NOMO-1 treated with DMSO at 0.1 percent for 48 hours (cell line): ENCODE data around the gene SUSD3.

ENCODE experiments used
- DNase-seq: peaks from one replicate; lab custom pipeline; 2025; ENCODE audit not compliant: unreplicated experiment; lab: John Stamatoyannopoulos, UW

The SUSD3 gene

DNA sequence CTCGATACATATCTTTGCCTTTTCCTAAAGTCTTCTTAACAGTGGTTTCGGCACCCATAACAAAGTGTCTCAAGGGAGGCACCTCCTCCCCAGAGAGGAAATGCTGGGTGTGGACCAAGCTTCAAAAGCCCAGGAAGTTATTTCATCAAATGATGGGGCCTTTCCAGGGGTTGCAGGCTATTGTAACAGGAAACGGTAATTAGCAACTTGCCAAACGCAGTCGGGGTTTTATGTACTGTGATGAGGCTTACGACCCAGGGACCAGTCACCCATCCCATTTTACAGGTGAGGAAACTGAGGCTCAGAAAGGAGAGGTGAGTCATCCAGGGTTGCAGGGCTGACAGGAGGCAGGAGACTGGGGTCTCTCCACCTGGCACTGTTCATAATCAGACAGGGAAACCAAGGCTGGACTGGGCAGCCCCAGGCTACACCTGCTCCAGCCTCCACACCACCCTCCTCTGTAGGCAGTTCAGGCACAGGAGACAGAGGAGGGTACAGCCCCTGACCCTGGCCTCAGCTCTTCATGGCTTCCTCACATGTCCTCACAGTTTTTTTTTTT is 30.0 kb upstream of the SUSD3 start:
- DNase-seq = peak; percentile 86

GRCh38 chr9:93030642-93031628 is 27.6 kb upstream of the SUSD3 start:
- DNase-seq = no peak

DNA sequence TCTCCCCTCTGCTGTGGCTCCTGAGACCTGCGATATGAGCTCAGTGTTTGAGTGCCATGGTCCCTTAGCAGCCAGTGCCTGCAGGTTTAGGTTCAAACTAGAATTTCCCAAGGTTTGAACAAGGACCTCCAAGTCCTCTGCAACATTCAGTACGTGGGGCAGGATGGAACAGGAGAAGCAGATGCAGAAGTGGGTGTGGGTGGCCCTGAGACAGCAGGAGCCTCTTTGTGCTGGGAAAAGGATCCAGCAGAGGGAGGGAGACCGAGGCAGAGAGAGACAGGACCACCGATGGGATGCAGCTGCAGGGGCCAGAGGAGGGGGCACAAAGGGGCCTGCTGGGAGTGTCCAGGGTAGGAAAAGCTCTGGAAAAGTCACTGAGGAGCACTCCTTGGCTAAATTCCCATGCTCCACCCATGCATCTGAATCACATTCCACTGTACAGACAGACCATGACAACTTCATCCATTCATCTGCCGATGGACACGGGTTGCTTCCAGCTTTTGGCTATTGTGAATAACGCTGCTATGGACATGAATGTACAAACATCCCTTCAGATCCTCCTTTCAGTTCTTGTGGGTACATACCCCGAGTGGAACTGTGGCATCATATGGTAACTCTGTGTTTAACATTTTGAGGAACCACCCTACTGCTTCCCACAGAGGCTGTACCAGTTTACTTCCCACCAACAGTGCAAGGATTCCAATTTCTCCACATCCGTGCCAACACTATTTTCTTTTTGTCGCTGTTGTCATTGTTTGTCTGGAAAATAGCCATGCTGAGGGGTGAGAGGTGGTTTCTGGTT is 26.7 kb upstream of the SUSD3 start:
- no peak for DNase-seq

GRCh38 chr9:93032545-93032944 is 26.0 kb upstream of the SUSD3 start:
- no peak for DNase-seq

- peak; percentile 20 for DNase-seq
Observed at GRCh38 chr9:93033531-93033930, 25.0 kb upstream of the SUSD3 start.

GRCh38 chr9:93035106-93035660 is 23.3 kb upstream of the SUSD3 start:
- DNase-seq = no peak

DNA sequence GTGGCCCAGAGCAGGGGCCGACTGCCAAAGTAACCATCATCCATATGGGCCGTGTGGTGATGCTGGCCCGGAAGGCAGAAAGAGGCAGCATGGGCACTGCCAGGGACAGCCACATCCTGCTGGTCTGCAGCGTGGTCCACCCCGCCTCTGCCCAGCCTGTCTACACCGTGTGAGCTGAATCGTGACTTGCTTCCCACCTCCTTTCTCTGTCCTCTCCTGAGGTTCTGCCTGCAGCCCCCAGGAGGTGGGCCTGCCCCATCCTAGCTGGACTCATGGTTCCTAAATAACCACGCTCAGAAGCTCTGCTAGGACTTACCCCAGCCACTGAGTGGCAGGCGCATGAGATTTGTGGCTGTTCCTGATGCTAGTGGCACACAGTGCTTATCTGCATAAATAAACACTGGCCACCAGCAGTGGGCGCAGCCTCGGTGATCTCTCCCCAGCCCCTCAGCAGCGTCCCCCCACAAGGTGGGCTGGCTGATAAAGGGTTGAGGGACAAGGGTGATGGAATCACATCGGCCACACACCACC is 22.6 kb upstream of the SUSD3 start:
- no peak for DNase-seq

- DNase-seq = no peak
Observed at GRCh38 chr9:93036887-93037475, 21.5 kb upstream of the SUSD3 start.

GRCh38 chr9:93037476-93037971 is 21.0 kb upstream of the SUSD3 start:
- peak; percentile 70 for DNase-seq

DNA sequence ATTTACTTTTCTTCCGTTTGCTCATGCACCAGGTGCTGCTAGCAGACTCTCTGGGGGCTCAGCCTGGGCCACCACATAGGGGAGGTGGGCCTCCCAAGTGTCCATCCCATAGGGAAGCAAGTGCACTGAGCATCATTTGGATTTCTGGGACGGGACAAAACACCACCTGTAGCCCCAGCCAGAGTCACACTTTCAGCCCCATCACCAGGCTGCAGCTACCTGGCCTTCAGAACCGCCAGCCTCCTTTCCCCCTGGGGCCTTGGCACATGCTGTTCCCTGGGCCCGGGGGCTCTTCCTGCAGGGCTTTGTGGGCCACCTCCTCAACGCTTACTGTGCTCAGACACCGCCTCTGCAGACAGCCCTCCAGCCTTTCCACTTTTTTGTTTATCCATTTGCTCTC is 19.6 kb upstream of the SUSD3 start:
- no peak for DNase-seq

DNA sequence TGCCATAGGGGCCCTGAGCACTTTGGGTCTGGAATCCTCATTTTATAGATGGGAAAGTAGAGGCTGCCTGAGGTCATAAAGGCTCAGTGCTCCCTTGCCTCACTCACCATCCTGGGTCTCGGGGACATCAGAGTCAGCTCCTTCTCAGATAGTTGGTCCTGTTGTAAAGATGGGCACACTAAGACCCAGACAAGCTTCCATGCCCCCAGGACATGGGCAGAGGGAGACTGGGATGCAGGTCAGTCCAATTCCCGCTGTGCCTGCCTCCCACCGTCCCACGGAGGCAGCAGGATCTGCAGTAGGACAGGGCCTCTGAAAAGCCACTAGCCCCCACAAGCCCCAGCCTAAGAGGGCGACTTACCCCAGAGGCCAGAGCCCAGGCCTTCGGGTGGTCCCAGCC is 19.0 kb upstream of the SUSD3 start:
- no peak for DNase-seq

GRCh38 chr9:93039976-93040375 is 18.5 kb upstream of the SUSD3 start:
- DNase-seq = no peak

DNA sequence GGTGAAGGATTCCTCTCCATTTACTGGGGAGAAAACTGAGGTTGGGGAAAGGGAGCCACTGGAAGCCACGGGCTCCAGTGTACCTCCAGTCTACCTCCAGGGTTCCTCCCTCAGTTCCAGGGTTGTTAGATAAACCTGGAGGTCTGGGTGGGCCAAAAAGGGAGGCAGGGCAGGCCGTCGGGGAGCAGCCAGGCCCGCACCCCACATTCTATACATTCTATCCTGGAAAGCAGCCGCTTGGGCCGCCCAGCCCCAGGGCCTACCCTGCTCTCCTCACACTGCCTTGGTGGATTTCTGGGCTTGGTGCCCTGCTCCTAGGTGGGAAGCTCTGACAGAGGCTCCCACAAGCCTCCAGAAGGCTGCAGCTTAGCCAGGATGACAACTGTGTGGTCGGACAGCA is 18.1 kb upstream of the SUSD3 start:
- no peak for DNase-seq

DNA sequence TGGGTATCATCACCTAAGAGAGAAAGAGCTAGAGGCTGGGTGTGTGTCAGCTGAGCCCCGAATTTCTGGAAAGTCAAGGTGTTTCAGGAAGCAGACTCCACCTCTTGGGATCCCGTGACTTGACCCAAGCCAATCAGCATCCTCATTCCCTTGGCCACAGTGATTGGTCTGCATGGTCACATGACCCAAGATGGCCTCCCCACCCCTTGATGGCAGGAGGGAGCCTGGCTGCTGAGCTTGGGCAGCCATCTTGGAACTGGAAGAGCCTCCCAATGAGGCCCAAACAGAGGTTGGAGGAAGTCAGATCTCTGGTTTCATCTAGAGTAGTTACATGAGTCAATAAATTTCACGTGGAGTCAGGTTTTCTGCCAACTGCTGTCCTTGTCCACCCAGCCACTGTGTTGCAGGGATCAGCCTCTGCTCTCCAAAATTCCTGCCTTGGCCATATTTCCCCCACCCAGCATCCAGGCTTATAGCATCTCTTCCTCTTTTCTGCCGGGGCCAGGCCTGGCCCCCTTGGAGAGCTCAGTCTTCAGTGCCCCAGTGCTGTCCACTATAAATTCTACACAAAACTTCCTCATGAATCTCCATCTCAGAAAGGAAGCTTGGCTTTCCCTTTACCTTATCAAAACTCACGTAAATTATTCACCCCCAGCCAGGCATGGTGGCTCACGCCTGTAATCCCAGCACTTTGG is 17.2 kb upstream of the SUSD3 start:
- DNase-seq = peak; percentile 12

GRCh38 chr9:93043122-93043521 is 15.4 kb upstream of the SUSD3 start:
- DNase-seq = peak; percentile 77

DNA sequence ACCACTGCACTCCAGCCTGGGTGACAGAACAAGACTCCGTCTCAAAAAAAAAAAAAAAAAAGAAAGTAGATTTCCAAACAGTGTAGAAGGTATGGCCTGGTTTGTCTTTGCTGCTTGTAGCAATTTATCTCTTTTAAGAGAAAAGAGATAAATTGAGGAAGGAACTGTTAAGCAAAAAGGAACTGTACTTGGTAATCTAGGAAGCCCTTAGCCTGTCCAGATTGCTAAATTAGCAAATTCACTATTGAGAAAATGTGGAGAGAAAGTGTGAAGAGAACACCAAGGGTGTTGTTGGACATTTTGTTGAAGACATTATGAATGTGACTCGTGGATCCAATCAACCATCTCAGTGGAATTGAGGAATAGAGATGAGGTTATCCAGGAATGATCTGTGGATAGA is 13.0 kb upstream of the SUSD3 start:
- peak; percentile 85 for DNase-seq

DNA sequence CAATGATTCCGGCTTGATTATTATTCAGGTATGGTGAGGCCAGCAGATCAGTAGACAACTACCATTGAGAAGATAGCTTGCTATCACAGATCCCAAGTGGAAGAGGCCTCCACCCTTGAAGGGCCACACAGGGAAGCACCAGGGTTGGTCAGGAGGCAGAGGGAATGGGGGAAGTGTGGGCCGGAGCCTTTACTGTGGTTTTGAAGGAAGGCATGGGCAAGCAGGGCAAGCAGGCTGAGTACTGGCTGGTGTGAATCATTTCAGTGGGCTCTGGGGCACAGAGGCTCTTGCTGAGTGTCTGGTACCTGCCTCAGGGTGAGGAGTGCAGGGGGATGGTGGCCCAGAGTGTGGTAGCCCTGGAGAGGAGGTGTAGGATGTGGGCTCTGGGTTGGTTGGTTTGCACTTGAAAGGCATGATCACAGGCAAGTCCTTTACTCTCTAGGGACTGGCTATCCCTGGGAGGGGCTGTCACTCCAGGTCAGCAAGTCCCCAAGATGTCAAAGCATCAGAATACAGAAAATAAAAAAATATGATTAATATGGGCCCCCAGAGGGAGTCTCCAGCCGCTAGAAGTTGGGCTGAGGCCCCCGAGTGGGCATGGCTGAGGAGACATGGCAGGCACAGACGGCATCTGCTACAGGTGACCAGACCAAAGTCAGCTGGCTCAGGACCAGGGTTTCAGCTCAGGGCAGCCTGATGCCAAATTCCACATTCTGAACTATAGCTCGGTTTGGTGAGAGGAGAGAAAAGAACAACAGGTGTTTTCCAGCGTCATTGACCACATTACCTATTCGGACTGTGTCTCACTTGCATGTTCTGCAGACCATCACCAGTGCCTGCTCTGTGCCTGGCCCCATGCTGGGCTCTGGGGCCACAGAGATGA is 9.7 kb upstream of the SUSD3 start:
- no peak for DNase-seq

GRCh38 chr9:93049491-93049890 is 9.0 kb upstream of the SUSD3 start:
- DNase-seq = no peak

DNA sequence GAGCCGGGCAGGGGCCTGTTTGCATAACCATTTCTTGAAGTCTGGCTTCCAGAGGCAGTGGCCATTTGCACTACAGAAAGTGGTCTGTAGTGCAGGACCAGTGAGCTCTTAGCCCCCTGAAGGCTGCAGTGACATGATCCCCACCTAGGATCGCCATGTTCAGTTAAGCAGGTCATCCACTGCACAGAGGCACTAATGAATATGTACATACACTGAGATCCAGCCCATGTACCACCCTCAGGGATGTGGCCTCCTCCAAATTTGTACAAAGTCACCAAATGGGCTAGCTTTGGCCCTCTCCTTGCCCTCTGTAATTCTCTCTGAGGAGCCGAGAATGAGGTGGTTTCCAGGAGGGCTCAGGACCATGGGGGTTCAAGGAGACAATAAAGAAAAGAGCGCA is 8.3 kb upstream of the SUSD3 start:
- no peak for DNase-seq
